ENCODE results near the gene NAV3.

NAV3 gene

GRCh38 chr12:78167510-78167909 is 336.8 kb downstream of the NAV3 start:
- intact Hi-C loops (cut with DNase I): no loop called here
- DNase-seq: no peak

GRCh38 chr12:78171061-78171460 is 340.4 kb downstream of the NAV3 start:
- no peak for DNase-seq
- intact Hi-C loops (cut with DNase I): no loop called here

- intact Hi-C loops (cut with DNase I): no loop called here
- no peak for DNase-seq
Measured at GRCh38 chr12:78176643-78177042, 345.9 kb downstream of the NAV3 start.

GRCh38 chr12:78177298-78177697 is 346.6 kb downstream of the NAV3 start:
- DNase-seq: no peak
- intact Hi-C loops (cut with DNase I): no loop called here

- peak in 1 of 10 donors; percentile 5 for DNase-seq
- intact Hi-C loops (cut with DNase I): no loop called here
Measured at GRCh38 chr12:78179346-78179745, 348.7 kb downstream of the NAV3 start.

GRCh38 chr12:78181544-78182162 is 351.0 kb downstream of the NAV3 start:
- peak in 4 of 10 donors; percentile 9 to 65 (median 26) for DNase-seq
- intact Hi-C loops (cut with DNase I): no loop called here

GRCh38 chr12:78183824-78184223 is 353.1 kb downstream of the NAV3 start:
- intact Hi-C loops (cut with DNase I): no loop called here
- DNase-seq: no peak

GRCh38 chr12:78185109-78185508 is 354.4 kb downstream of the NAV3 start:
- intact Hi-C loops (cut with DNase I): no loop called here
- DNase-seq: no peak

GRCh38 chr12:78185651-78186050 is 355.0 kb downstream of the NAV3 start:
- intact Hi-C loops (cut with DNase I): no loop called here
- DNase-seq: no peak

- no peak for DNase-seq
- intact Hi-C loops (cut with DNase I): no loop called here
Measured at GRCh38 chr12:78186670-78187069, 356.0 kb downstream of the NAV3 start.

- intact Hi-C loops (cut with DNase I): no loop called here
- no peak for DNase-seq
Measured at GRCh38 chr12:78187741-78188140, 357.0 kb downstream of the NAV3 start.

- no peak for DNase-seq
- intact Hi-C loops (cut with DNase I): loop anchor here (10.0 kb wide), 1 partner anchor 675 kb away; the partner anchor contains the start of gene SYT1
Measured at GRCh38 chr12:78189656-78190055, 359.0 kb downstream of the NAV3 start.

GRCh38 chr12:78191611-78192010 is 360.9 kb downstream of the NAV3 start:
- no peak for DNase-seq
- intact Hi-C loops (cut with DNase I): loop anchor here (10.0 kb wide), 1 partner anchor 673 kb away; the partner anchor contains the start of gene SYT1

- no peak for DNase-seq
- intact Hi-C loops (cut with DNase I): loop anchor here (10.0 kb wide), 1 partner anchor 672 kb away; the partner anchor contains the start of gene SYT1
Measured at GRCh38 chr12:78192979-78193378, 362.3 kb downstream of the NAV3 start.

- intact Hi-C loops (cut with DNase I): loop anchor here (10.0 kb wide), 1 partner anchor 670 kb away; the partner anchor contains the start of gene SYT1
- no peak for DNase-seq
Measured at GRCh38 chr12:78194448-78194847, 363.8 kb downstream of the NAV3 start.

- no peak for DNase-seq
- intact Hi-C loops (cut with DNase I): loop anchor here (10.0 kb wide), 1 partner anchor 666 kb away; the partner anchor contains the start of gene SYT1
Measured at GRCh38 chr12:78198896-78199295, 368.2 kb downstream of the NAV3 start.

GRCh38 chr12:78199926-78200325 is 369.2 kb downstream of the NAV3 start:
- intact Hi-C loops (cut with DNase I): loop anchor here (10.0 kb wide), 2 partner anchors 55 to 665 kb away; partner anchors contain the start of gene SYT1
- no peak for DNase-seq

- intact Hi-C loops (cut with DNase I): loop anchor here (10.0 kb wide), 1 partner anchor 60 kb away; no protein-coding TSS in a partner anchor
- no peak for DNase-seq
Measured at GRCh38 chr12:78204926-78205325, 374.2 kb downstream of the NAV3 start.

- intact Hi-C loops (cut with DNase I): loop anchor here (10.0 kb wide), 1 partner anchor 63 kb away; no protein-coding TSS in a partner anchor
- no peak for DNase-seq
Measured at GRCh38 chr12:78208092-78208491, 377.4 kb downstream of the NAV3 start.

GRCh38 chr12:78209846-78210505 is 379.3 kb downstream of the NAV3 start:
- intact Hi-C loops (cut with DNase I): loop anchor here (10.0 kb wide), 1 partner anchor 65 kb away; no protein-coding TSS in a partner anchor
- peak; percentile 23 to 89 (median 46) for DNase-seq

GRCh38 chr12:78210506-78210860 is 379.8 kb downstream of the NAV3 start:
- intact Hi-C loops (cut with DNase I): no loop called here
- no peak for DNase-seq

- DNase-seq: peak in 1 of 10 donors; percentile 41
- intact Hi-C loops (cut with DNase I): no loop called here
Measured at GRCh38 chr12:78210894-78211302, 380.2 kb downstream of the NAV3 start.
